GM23338 (cell line): ENCODE results near the gene RTN4IP1. TPM values are rescaled to one million over a fixed set of nuclear protein-coding genes. Genes with fewer than 3 reads are reported as not detected.

Source experiments
- ATAC-seq: fragments of 200-7000 bp; cut with Tn5 transposase; 3 replicates; pipeline ENCODE4 v1.9.1; 2020
- DNase-seq: peaks from one replicate; pipeline ENCODE4 v3.0.0-alpha.2; 2015; ENCODE audit warnings: low spot score
- H2AFZ ChIP-seq: fragments of 200-600 bp; sonication (generic); 2 replicates; pipeline ENCODE4 v1.8.0; 2016; ENCODE audit warnings: antibody characterized with exemption, mild to moderate bottlenecking, moderate library complexity
- H3F3A ChIP-seq: fragments of 200-600 bp; sonication (generic); replicated peaks from 2 replicates; pipeline ENCODE4 v1.8.0; 2017; ENCODE audit warnings: antibody characterized with exemption, mixed run types, low read depth
- H3K27ac ChIP-seq: fragments of 200-600 bp; sonication (generic); 2 replicates; pipeline ENCODE4 v1.6.1; 2016; ENCODE audit warnings: low read depth
- H3K27me3 ChIP-seq: fragments of 200-600 bp; sonication (generic); 2 replicates; pipeline ENCODE4 v1.8.0; 2016; ENCODE audit warnings: mild to moderate bottlenecking, mixed run types, moderate library complexity; ENCODE audit not compliant: insufficient read depth
- H3K36me3 ChIP-seq: fragments of 200-600 bp; sonication (generic); 2 replicates; pipeline ENCODE4 v1.8.0; 2016; ENCODE audit warnings: mild to moderate bottlenecking; ENCODE audit not compliant: insufficient read depth
- H3K4me1 ChIP-seq: fragments of 200-600 bp; sonication (generic); 2 replicates; pipeline ENCODE4 v1.8.0; 2016; ENCODE audit warnings: mild to moderate bottlenecking, moderate library complexity; ENCODE audit not compliant: insufficient read depth
- H3K4me2 ChIP-seq: fragments of 200-600 bp; sonication (generic); 2 replicates; pipeline ENCODE4 v1.7.1; 2017; ENCODE audit warnings: mixed run types
- H3K4me3 ChIP-seq: fragments of 200-600 bp; sonication (generic); 2 replicates; pipeline ENCODE4 v1.6.1; 2016; ENCODE audit warnings: mixed run types
- H3K79me2 ChIP-seq: fragments of 200-600 bp; sonication (generic); replicated peaks from 2 replicates; pipeline ENCODE4 v1.8.0; 2017; ENCODE audit warnings: mild to moderate bottlenecking; ENCODE audit not compliant: insufficient read depth
- H3K9me2 ChIP-seq: fragments of 200-600 bp; sonication (generic); 2 replicates; pipeline ENCODE4 v1.8.0; 2017; ENCODE audit not compliant: insufficient read depth
- H4K20me1 ChIP-seq: fragments of 200-600 bp; sonication (generic); replicated peaks from 2 replicates; pipeline ENCODE4 v1.8.0; 2017; ENCODE audit warnings: mild to moderate bottlenecking; ENCODE audit not compliant: insufficient read depth
- H3K27ac Mint-ChIP-seq: 2 replicates; pipeline ENCODE4 v1.8.0; 2020; ENCODE audit warnings: inconsistent platforms, mild to moderate bottlenecking, moderate library complexity, mixed read lengths
- H3K27me3 Mint-ChIP-seq: 3 replicates; pipeline ENCODE4 v1.8.0; 2022; ENCODE audit warnings: low read depth, mild to moderate bottlenecking, moderate library complexity, mixed read lengths, inconsistent platforms; ENCODE audit not compliant: insufficient read depth, poor library complexity
- H3K36me3 Mint-ChIP-seq: 3 replicates; pipeline ENCODE4 v1.8.0; 2021; ENCODE audit warnings: low read depth, mild to moderate bottlenecking, inconsistent platforms, moderate library complexity, mixed read lengths
- H3K4me1 Mint-ChIP-seq: 3 replicates; pipeline ENCODE4 v1.8.0; 2020; ENCODE audit warnings: mild to moderate bottlenecking, inconsistent platforms, mixed read lengths
- H3K4me3 Mint-ChIP-seq: 3 replicates; pipeline ENCODE4 v1.8.0; 2021; ENCODE audit warnings: moderate library complexity, mild to moderate bottlenecking, inconsistent platforms, mixed read lengths
- H3K9me3 Mint-ChIP-seq: 3 replicates; pipeline ENCODE4 v1.8.0; 2020; ENCODE audit warnings: moderate library complexity, mild to moderate bottlenecking, inconsistent platforms, mixed read lengths
- CREB1 ChIP-seq: fragments of 250-450 bp; sonication (Bioruptor Pico); IDR thresholded peaks from 2 replicates; pipeline ENCODE4 v1.5.0; 2020; ENCODE audit warnings: low read depth, mild to moderate bottlenecking, moderate library complexity
- EZH2 ChIP-seq: fragments of 200-600 bp; sonication (generic); IDR thresholded peaks from one replicate; pipeline ENCODE4 v1.8.0; 2017; ENCODE audit warnings: antibody characterized with exemption, mild to moderate bottlenecking, low read depth; ENCODE audit not compliant: unreplicated experiment
- EZH2phosphoT487 ChIP-seq: fragments of 200-600 bp; sonication (generic); IDR thresholded peaks from one replicate; pipeline ENCODE4 v1.8.1; 2018; ENCODE audit warnings: antibody characterized with exemption; ENCODE audit not compliant: unreplicated experiment
- JUNB ChIP-seq: IDR thresholded peaks from one replicate; pipeline ENCODE4 v1.6.1; 2016; ENCODE audit warnings: antibody characterized with exemption; ENCODE audit not compliant: unreplicated experiment
- NANOG ChIP-seq: IDR thresholded peaks from 2 replicates; pipeline ENCODE4 v1.6.1; 2016; ENCODE audit warnings: antibody characterized with exemption, borderline replicate concordance
- POLR2AphosphoS5 ChIP-seq: IDR thresholded peaks from 2 replicates; pipeline ENCODE4 v1.6.1; 2016; ENCODE audit warnings: antibody characterized with exemption, low read depth
- ZNF114 ChIP-seq: fragments of 250-450 bp; sonication (Bioruptor Pico); IDR thresholded peaks from 2 replicates; pipeline ENCODE4 v1.5.0; 2020; ENCODE audit warnings: mild to moderate bottlenecking, moderate library complexity
- ZNF331 ChIP-seq: fragments of 250-450 bp; sonication (Bioruptor Pico); IDR thresholded peaks from 2 replicates; pipeline ENCODE4 v1.5.0; 2020; ENCODE audit warnings: low read depth, mild to moderate bottlenecking, moderate library complexity
- polyA plus RNA-seq: library from polyadenylated mRNA; unstranded; fragments of >200 nt; fragmentation: Nextera tagmentation; extraction: Ambion mirVana; gene quantifications from 2 replicates; pipeline ENCODE4 v1.2.1, GENCODE V29; 2016
- total RNA-seq: library from RNA; depleted of rRNA; stranded (reverse); fragments of >200 nt; shearing (Covaris generic); gene quantifications from 2 replicates; pipeline ENCODE4 v1.2.3, GENCODE V29; 2014
- TF ChIP-seq, protein P1 (sequence below): IDR thresholded peaks from one replicate; pipeline ENCODE4 v1.6.1; 2018; ENCODE audit warnings: antibody characterized with exemption; ENCODE audit not compliant: unreplicated experiment
- TF ChIP-seq, protein P2 (sequence below): fragments of 250-450 bp; sonication (Bioruptor Pico); IDR thresholded peaks from 2 replicates; pipeline ENCODE4 v1.5.0; 2020; ENCODE audit warnings: mild to moderate bottlenecking, moderate library complexity
- TF ChIP-seq, protein P3 (sequence below), 2 experiments: fragments of 200-600 bp in 1 of 2; sonication (generic) in 1 of 2; conservative IDR thresholded peaks; 2 replicates each; pipeline versions ENCODE4 v1.5.1 to v1.6.1; 2016 to 2017; ENCODE audit warnings: antibody characterized with exemption in 2 of 2, low read depth in 2 of 2, mild to moderate bottlenecking in 2 of 2, moderate library complexity in 1 of 2

RTN4IP1 gene
- total and polyA plus RNA-seq, 2 experiments from 2014 or later, result 14.5 to 17.5 TPM

DNA sequence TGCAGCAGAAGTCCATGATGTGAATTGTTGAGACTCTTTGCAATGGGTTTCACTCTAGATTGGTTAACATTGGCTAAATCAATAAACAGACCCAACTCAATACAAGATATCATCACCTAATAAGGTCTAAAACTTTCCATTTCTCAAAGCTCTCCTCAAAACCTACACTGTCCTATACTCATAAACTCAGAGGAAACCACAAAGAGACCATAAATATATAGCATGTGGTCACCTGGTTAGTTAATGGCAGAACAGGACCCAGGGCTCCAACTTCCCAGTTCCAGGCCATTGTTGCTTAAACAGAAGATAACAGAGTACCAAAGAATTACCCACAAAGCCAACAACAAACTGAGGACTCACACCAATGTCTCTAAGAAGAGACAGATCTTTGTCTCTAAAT, 12.0 kb downstream of the RTN4IP1 start:
- Mint-ChIP-seq H3K4me1 (peaks cover 64% of the 10 kb centered on the region), H3K36me3 (peaks cover 31% of the 10 kb centered on the region), H3K9me3 (peaks cover 7% of the 10 kb centered on the region), H3K27ac (no peak overlapping the region), H3K4me3 (no peak overlapping the region), H3K27me3 (peaks cover 12% of the 10 kb centered on the region)
- ATAC-seq (no peak), DNase-seq (no peak)
- no peaks in the 10 kb centered on the region for H3K79me2 ChIP-seq
- H3K4me3 ChIP-seq, result no peak overlapping the region
- H3K36me3 ChIP-seq, result peaks cover under 1% of the 10 kb centered on the region; the same call in 1 of the 2 replicates
- peaks cover 12% of the 10 kb centered on the region; the same call in 1 of the 2 replicates for H3F3A ChIP-seq
- H2AFZ ChIP-seq, result no peak overlapping the region
- H3K9me2 ChIP-seq, result no peaks in the 10 kb centered on the region
- no peak overlapping the region for H3K27ac ChIP-seq
- no peaks in the 10 kb centered on the region for H3K27me3 ChIP-seq
- H4K20me1 ChIP-seq, result no peaks in the 10 kb centered on the region
- H3K4me1 ChIP-seq, result peaks cover 41% of the 10 kb centered on the region
- TF ChIP-seq JUNB (no peak), ZNF114 (CRISPR knock-in tag) (no peak), CREB1 (no peak), EZH2 (no peak), EZH2phosphoT487 (no peak), NANOG (no peak), POLR2AphosphoS5 (no peak), ZNF331 (CRISPR knock-in tag) (no peak)
- TF ChIP-seq, protein P1, sequence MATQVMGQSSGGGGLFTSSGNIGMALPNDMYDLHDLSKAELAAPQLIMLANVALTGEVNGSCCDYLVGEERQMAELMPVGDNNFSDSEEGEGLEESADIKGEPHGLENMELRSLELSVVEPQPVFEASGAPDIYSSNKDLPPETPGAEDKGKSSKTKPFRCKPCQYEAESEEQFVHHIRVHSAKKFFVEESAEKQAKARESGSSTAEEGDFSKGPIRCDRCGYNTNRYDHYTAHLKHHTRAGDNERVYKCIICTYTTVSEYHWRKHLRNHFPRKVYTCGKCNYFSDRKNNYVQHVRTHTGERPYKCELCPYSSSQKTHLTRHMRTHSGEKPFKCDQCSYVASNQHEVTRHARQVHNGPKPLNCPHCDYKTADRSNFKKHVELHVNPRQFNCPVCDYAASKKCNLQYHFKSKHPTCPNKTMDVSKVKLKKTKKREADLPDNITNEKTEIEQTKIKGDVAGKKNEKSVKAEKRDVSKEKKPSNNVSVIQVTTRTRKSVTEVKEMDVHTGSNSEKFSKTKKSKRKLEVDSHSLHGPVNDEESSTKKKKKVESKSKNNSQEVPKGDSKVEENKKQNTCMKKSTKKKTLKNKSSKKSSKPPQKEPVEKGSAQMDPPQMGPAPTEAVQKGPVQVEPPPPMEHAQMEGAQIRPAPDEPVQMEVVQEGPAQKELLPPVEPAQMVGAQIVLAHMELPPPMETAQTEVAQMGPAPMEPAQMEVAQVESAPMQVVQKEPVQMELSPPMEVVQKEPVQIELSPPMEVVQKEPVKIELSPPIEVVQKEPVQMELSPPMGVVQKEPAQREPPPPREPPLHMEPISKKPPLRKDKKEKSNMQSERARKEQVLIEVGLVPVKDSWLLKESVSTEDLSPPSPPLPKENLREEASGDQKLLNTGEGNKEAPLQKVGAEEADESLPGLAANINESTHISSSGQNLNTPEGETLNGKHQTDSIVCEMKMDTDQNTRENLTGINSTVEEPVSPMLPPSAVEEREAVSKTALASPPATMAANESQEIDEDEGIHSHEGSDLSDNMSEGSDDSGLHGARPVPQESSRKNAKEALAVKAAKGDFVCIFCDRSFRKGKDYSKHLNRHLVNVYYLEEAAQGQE, result no peak
- TF ChIP-seq, protein P2, sequence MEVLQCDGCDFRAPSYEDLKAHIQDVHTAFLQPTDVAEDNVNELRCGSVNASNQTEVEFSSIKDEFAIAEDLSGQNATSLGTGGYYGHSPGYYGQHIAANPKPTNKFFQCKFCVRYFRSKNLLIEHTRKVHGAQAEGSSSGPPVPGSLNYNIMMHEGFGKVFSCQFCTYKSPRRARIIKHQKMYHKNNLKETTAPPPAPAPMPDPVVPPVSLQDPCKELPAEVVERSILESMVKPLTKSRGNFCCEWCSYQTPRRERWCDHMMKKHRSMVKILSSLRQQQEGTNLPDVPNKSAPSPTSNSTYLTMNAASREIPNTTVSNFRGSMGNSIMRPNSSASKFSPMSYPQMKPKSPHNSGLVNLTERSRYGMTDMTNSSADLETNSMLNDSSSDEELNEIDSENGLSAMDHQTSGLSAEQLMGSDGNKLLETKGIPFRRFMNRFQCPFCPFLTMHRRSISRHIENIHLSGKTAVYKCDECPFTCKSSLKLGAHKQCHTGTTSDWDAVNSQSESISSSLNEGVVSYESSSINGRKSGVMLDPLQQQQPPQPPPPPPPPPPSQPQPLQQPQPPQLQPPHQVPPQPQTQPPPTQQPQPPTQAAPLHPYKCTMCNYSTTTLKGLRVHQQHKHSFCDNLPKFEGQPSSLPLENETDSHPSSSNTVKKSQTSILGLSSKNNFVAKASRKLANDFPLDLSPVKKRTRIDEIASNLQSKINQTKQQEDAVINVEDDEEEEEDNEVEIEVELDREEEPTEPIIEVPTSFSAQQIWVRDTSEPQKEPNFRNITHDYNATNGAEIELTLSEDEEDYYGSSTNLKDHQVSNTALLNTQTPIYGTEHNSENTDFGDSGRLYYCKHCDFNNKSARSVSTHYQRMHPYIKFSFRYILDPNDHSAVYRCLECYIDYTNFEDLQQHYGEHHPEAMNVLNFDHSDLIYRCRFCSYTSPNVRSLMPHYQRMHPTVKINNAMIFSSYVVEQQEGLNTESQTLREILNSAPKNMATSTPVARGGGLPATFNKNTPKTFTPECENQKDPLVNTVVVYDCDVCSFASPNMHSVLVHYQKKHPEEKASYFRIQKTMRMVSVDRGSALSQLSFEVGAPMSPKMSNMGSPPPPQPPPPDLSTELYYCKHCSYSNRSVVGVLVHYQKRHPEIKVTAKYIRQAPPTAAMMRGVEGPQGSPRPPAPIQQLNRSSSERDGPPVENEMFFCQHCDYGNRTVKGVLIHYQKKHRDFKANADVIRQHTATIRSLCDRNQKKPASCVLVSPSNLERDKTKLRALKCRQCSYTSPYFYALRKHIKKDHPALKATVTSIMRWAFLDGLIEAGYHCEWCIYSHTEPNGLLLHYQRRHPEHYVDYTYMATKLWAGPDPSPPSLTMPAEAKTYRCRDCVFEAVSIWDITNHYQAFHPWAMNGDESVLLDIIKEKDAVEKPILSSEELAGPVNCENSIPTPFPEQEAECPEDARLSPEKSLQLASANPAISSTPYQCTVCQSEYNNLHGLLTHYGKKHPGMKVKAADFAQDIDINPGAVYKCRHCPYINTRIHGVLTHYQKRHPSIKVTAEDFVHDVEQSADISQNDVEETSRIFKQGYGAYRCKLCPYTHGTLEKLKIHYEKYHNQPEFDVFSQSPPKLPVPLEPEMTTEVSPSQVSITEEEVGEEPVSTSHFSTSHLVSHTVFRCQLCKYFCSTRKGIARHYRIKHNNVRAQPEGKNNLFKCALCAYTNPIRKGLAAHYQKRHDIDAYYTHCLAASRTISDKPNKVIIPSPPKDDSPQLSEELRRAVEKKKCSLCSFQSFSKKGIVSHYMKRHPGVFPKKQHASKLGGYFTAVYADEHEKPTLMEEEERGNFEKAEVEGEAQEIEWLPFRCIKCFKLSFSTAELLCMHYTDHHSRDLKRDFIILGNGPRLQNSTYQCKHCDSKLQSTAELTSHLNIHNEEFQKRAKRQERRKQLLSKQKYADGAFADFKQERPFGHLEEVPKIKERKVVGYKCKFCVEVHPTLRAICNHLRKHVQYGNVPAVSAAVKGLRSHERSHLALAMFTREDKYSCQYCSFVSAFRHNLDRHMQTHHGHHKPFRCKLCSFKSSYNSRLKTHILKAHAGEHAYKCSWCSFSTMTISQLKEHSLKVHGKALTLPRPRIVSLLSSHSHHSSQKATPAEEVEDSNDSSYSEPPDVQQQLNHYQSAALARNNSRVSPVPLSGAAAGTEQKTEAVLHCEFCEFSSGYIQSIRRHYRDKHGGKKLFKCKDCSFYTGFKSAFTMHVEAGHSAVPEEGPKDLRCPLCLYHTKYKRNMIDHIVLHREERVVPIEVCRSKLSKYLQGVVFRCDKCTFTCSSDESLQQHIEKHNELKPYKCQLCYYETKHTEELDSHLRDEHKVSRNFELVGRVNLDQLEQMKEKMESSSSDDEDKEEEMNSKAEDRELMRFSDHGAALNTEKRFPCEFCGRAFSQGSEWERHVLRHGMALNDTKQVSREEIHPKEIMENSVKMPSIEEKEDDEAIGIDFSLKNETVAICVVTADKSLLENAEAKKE, result no peak
- TF ChIP-seq, protein P3, sequence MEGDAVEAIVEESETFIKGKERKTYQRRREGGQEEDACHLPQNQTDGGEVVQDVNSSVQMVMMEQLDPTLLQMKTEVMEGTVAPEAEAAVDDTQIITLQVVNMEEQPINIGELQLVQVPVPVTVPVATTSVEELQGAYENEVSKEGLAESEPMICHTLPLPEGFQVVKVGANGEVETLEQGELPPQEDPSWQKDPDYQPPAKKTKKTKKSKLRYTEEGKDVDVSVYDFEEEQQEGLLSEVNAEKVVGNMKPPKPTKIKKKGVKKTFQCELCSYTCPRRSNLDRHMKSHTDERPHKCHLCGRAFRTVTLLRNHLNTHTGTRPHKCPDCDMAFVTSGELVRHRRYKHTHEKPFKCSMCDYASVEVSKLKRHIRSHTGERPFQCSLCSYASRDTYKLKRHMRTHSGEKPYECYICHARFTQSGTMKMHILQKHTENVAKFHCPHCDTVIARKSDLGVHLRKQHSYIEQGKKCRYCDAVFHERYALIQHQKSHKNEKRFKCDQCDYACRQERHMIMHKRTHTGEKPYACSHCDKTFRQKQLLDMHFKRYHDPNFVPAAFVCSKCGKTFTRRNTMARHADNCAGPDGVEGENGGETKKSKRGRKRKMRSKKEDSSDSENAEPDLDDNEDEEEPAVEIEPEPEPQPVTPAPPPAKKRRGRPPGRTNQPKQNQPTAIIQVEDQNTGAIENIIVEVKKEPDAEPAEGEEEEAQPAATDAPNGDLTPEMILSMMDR (conservative IDR thresholded peaks at IDR 0.05; ENCODE audit: low read depth in 2 of 2), result no peak
- H3K4me2 ChIP-seq, result no peak overlapping the region
